Umbilical cord (tissue), 2 donors: ENCODE results near the gene MEGF9. TPM values are rescaled to one million over a fixed set of nuclear protein-coding genes. Genes with fewer than 3 reads are reported as not detected.

Experiments
- DNase-seq: peaks from one replicate; pipeline ENCODE4 v3.0.0-alpha.2; 2015; ENCODE audit warnings: low spot score
- total RNA-seq: library from RNA; depleted of rRNA; stranded (reverse); fragments of >200 nt; gene quantifications from one replicate; pipeline ENCODE4 v1.2.3, GENCODE V29; 2014; ENCODE audit warnings: low replicate concordance; ENCODE audit not compliant: insufficient read depth

Gene MEGF9
- total RNA-seq, 1 donor from 2014 or later, result 7.9 TPM

DNA sequence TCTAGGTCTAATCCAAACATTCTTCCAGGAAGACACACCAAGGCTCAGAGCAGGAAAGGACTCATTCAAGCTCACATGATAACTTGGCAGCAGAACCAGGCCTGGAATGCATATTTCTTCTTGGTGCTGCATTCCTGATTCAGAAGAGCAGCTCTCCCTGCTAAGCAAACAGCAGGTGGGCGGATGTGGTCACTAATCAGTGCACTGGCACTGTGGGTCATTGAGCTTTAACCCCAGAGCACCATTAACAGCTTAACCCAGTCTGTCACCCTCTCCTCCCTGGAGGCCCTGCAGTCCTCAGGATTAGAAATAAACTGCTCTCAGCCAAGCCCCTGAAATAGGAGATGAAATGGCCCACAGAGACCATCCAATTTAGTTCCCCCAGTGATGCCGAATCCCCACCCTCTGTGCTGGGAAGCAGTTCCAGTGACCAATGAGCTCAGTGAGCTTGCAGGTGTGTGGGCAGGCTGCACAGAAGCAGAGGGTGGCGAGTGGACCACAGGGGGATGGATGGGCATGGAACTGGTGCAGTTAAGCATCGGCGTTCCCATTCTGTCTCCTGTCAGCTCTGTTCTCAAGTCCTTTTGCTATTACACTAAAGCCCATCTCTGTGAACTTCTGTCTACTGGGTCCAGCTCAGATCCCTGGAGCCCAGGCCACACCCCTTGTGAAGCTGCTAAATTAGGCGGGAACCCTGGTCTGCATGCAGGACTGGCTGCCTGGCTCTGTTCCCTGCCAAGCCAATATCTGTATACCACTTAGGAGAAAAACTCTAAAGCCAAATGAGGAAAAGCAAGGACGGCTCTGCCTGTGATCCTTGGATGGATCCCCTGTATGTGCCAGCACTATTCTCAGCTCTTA, 16.6 kb upstream of the MEGF9 start:
- peak; percentile 41 for DNase-seq

GRCh38 chr9:120729791-120730241, 15.5 kb upstream of the MEGF9 start:
- DNase-seq, result no peak

DNA sequence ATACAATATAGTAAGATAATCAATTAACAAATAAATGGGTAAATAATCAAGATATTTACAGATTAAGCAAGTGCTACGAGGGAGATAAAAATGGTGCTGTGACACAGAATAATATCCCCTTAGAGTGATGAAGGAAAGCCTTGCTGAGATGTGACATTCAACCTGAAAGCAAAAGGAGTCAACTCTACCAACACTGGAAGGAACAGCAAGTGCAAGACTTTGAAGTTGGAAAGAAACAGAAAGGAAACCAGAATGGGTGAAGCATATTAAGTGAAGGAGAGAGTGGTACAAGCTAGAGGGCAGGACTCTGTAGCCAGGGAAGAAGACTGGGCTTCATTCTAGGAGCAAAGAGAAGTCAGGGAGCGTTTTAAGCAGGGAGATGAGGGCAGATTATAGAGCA, 12.2 kb upstream of the MEGF9 start:
- DNase-seq, result no peak

DNA sequence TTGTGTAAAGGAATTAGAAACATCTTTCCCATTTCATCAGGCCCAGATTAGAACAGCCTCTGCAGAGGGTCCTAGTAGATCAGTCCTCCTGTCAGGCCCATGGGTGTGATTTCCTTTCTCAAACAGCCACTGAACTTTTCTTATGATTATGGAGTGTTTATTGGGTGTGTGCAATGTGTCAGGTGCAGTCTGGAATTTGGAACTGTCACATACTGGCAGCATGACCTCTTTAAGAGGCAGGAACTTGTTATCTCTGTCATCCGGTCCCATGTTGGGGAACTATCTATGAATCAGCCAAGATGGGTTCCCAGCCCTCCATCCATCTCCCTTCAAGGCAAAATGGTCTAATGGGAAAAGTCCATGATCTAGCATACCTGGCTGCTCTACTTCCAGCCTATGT, 11.6 kb upstream of the MEGF9 start:
- DNase-seq, result no peak

- DNase-seq, result no peak
Observed at GRCh38 chr9:120724757-120725400, 10.6 kb upstream of the MEGF9 start.

DNA sequence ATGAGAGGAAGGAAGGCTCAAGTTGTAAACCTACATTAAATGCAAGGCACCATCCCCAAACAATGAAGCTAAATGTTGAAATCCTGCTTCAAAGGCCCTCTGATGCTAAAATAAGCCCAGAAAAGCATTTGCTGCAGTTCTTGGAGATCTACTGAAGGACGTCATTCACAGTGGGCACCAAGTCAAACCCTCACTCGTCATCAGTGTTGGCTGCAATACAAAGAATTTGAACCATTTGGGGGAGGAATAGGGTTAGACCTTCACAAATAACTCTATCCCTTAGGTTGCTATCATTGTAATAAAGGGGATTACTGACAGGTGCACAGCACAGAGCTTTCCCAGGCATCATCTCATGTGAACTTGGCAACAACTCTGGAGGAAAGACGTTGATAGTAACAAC, 9.3 kb upstream of the MEGF9 start:
- peak; percentile 57 for DNase-seq

- DNase-seq, result no peak
Observed at GRCh38 chr9:120720404-120720803, 6.1 kb upstream of the MEGF9 start.

- DNase-seq, result no peak
Observed at GRCh38 chr9:120718316-120718715, 4.0 kb upstream of the MEGF9 start.

- no peak for DNase-seq
Observed at GRCh38 chr9:120717176-120717575, 2.9 kb upstream of the MEGF9 start.

- no peak for DNase-seq
Observed at GRCh38 chr9:120716483-120716882, 2.2 kb upstream of the MEGF9 start.

- DNase-seq, result peak; percentile 92
Observed at GRCh38 chr9:120715389-120715924, 1.2 kb upstream of the MEGF9 start.

DNA sequence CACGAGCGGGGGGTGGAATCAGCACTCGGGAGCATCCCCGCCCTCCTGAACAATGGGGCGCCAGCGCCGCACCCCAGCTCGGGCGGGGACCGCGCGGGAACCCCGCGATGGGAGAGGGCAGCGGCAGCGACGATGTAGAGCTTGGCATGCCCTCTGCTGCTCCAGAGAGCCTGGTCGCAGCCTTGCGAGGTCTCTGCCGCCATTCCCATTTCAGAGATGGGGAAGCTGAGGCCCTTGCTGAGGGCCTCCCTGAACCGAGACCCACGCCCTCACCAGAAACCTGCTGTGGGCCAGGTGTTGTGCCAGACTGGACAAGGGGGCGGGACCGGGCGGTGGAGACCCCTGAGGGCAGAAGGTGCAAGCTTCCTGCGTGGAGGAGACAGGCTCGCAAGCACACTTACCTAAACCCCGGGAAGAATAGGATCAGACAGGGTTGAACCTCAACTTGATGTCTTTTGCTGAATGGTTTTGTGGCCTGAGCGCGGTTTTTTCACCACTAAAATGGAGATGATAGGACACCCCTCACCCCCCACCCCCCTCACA, 647 bp upstream of the MEGF9 start:
- no peak for DNase-seq

- DNase-seq, result no peak
Observed at GRCh38 chr9:120713257-120714087, 798 bp downstream of the MEGF9 start.

DNA sequence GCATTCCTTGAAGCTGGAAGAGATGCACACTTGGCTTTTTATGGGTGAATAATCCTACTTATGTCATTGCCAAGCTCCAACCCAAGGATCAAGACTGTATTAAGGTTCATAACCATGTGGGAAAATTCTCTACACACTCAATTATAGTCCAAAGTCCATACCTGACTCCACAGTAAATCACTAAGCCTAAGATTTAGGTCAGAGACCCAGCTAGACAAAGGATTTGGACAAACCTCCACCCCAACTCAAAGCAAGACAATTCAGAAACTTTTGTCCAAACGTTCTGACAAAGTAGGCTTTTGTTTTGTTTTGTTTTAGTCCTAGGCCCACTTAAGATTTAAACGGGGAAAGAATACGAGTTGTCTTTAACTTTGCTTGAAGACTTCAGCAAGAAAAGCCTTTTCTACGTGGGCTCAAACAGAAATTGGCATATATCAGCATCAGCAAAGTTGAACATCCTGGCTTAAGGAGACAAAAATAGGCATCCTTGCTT, 1.7 kb downstream of the MEGF9 start:
- no peak for DNase-seq

DNA sequence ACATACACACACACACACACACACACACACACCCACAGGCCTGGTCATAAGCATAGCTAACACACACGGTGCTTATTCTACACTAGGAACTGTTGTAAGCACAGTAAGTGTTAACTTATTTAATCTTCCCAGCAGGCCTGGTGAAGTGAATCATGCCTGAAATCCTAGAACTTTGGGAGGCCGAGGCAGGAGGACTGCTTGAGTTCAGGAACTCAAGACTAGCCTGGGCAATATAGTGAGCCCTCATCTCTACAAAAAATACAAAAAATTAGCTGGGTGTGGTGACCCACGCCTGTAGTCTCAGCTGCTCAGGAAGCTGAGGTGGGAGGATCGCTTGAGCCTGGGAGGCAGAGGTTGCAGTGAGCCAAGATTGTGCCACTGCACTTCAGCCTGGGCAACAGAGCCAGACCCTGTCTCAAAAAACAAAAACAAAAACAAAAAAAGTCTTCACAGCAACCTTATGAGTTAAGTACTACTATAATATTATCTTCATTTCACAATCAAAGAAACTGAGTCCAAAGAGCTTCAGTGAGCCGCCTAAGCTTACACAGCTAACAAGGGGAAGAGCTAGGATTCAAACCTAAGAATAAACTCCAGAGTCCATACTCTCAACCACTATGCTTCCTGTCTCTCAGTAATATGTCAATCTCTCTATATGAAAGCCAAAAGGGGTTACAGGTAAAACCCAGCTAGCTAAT, 2.3 kb downstream of the MEGF9 start:
- no peak for DNase-seq

DNA sequence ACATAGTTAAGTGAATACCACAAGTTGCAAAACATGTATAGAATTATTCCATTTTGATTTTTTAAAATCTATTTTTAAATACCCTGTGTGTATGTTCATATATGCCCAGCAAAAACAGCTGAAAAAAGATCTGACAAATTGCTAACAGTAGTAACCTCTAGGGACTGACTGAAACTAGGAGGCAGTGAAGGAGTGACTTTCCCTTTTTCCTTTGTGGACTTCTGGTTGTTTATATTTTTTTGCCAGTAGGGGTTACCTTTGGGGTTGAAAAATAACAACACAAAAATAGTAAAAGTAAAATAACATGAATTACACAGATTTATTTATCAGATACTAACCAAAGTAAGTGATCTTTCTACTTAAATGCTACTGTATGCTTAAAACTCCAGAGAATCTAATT, 2.9 kb downstream of the MEGF9 start:
- no peak for DNase-seq

DNA sequence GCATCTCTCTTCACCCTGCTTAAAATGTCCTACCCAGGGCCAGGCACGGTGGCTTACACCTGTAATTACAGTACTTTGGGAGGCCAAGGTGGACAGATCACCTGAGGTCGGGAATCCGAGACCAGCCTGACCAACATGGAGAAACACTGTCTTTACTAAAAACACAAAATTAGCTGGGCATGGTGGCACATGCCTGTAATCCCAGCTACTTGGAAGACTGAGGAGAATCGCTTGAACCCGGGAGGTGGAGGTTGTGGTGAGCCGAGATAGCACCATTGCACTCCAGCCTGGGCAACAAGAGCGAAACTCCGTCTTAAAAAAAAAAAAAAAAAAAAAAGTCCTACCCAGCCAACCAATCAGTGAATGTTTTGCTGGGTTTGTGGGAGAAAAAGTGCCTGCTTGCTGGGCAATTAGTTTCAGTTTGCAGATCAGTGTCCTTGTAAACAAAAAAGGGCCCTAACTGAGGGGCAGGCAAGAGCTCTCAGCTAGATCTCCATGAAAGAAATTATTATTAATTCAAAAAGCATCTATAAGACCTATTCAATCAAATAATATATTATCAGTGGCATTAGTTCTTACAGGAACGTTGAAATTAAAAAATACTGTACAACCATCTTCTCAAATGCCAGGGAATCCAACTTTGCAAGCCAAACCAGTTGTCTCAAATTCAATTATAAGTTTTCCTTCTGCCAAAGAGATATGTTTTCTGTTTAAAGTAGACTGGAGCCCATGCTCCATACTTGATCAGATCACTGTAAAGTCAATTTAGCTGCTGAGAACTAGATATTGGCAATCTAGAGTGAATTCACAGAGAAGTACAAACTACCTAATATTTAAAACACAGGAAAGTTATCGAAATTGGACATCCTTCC, 3.9 kb downstream of the MEGF9 start:
- DNase-seq, result no peak

DNA sequence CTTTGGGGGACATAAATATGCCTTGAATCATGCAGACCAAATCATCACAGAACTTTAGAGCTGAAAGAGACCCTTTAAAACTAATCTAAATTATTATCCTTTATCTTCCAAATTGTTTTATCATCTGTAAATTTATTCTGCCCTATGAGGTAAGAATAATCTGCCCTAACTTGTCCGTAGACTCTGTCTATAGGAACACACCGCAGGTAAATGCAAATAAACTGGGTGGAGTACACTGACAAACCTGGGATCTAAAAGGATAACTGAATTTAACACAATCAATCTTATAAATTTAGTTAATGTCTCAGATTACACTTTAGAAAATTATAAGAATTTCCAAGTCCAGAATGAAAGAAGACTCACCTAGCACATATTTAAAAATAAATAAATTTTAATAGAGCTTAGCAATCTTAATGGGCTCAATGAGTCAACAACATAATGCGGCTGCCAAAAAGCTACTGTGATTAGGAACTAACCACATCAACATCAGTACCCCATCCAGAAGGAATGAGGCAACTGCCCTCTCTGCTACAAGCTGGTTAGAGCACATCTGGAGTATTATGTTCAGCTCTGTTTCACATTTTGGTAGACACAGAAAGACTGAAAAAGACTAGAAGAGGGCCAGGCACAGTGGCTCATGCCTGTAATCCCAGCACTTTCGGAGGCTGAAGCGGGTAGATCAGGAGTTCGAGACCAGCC, 5.6 kb downstream of the MEGF9 start:
- DNase-seq, result no peak

DNA sequence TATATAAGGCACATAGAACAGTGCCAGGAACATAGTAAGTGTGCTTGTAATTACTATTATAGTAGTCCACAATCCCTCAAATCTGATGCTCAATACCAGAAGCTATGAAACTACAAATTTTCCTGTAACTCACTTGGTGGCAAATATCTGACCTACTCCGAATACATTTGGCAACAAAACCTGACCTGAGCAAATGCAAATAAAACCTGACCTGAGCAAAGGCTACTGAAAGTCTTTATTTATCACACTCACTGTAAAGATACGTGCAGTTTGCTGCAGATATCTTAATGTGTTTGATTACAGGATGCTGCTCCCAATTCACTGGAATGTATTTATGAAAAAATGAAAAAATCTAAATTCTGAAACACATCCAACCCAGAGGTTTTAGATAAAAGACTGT, 7.1 kb downstream of the MEGF9 start:
- DNase-seq, result no peak
